SKM-1 (cell line): ENCODE data around the gene SPANXN5.
"Not testable (repeated sequence)": the region's sequence is repeated elsewhere in the genome, so short reads cannot be mapped to it uniquely, and the experiment has no call there.

Experiments
- DNase-seq: peaks from one replicate; lab custom pipeline; 2025; ENCODE audit not compliant: unreplicated experiment; lab: John Stamatoyannopoulos, UW

The SPANXN5 gene, protein sequence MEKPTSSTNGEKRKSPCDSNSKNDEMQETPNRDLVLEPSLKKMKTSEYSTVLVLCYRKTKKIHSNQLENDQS

GRCh38 chrX:52797327-52797726 is at the start of gene SPANXN5:
Gene SPANXN5 (minus strand): TSS chrX:52797427. CDS start chrX:52797348, 79 bp downstream.
- DNase-seq: not testable (repeated sequence)

DNA sequence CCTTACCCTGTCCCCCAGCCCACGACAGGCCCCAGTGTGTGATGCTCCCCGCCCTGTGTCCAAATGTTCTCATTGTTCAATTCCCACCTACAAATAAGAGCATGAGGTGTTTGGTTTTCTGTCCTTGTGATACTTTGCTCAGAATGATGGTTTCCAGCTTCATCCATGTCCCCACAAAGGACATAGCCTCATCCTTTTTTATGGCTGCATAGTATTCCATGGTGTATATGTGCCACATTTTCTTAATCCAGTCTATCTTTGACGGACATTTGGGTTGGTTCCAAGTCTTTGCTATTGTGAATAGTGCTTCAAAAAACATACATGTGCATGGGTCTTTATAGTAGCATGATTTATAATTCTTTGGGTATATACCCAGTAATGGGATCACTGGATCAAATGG is 46.4 kb upstream of the SPANXN5 start:
- not testable (repeated sequence) for DNase-seq

DNA sequence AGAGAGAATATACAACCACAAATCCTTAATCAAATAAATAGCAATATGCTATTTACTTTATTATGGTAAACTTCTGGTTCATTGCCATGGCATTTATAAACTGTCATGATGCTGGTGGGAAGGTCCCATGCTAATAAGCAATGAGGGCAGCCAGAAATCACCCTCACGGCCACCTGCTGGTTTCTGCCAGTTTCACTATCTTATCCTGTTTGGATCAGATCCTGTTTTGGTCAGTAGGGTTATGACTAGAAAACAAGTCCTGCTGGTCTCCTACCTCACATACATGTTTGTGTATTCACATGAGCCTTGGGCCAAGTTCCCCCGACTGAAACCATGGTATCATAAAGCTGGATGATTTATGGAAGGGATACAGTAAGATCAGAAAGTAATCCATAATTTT is 41.9 kb upstream of the SPANXN5 start:
- no peak for DNase-seq

- no peak for DNase-seq
These were observed 33.3 kb upstream of the SPANXN5 start for GRCh38 chrX:52830551-52830950.

GRCh38 chrX:52824608-52825007 is 27.4 kb upstream of the SPANXN5 start:
- DNase-seq: no peak

DNA sequence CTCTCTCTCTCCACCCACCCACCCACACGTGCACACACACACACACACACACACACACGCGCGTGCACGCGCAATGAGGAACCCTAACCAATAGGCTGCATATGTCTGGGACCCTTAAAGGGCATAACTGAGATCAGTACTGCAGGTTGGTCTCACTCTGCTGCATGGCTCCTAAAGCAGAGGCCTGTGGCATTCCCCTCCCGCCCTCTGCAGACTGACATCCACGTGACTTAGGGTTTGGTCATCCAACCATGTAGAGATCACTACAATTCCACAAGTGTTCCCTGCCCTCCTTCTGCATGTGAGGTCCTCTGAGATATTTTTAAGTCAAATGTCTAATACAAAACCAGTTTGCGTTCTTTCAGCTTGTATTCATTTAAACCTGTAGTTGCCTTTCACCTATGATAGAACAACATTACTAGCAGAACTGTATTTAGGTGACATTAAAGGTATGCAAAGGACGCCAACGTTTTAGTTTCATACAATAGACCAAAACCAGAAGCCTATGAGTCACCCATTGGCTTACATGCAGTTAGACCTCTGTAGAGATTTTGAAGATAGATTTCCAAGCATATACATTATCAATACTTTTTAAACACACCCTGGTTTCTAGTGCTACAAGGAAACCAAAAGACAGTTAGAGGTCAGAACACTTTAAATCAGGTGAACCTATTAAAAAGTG is 24.0 kb upstream of the SPANXN5 start:
- DNase-seq: no peak

GRCh38 chrX:52819788-52820187 is 22.6 kb upstream of the SPANXN5 start:
- no peak for DNase-seq

- DNase-seq: no peak
These were observed 13.9 kb upstream of the SPANXN5 start, which contains the start of gene XAGE5 for GRCh38 chrX:52811065-52811625. Gene XAGE5 (plus strand): TSS chrX:52811287. CDS start chrX:52812567, 1,280 bp downstream.

- DNase-seq: not testable (repeated sequence)
These were observed 7.6 kb upstream of the SPANXN5 start for GRCh38 chrX:52804876-52805275.

DNA sequence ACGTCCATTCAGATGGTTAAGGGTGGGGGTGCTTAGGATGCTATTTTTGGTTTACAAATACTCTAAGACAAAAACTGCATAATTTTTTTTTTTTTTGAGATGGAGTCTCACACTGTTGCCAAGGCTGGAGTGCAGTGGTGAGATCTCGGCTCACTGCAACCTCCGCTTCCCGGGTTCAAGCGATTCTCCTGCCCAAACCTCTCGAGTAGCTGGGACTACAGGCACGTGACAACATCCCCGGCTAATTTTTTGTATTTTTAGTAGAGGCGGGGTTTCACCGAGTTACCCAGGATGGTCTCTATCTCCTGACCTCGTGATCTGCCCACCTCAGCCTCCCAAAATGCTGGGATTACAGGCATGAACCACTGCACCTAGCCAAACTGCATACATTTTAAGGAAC is 23.7 kb downstream of the SPANXN5 start:
- DNase-seq: not testable (repeated sequence)

GRCh38 chrX:52765983-52766382 is 31.2 kb downstream of the SPANXN5 start:
- not testable (repeated sequence) for DNase-seq

DNA sequence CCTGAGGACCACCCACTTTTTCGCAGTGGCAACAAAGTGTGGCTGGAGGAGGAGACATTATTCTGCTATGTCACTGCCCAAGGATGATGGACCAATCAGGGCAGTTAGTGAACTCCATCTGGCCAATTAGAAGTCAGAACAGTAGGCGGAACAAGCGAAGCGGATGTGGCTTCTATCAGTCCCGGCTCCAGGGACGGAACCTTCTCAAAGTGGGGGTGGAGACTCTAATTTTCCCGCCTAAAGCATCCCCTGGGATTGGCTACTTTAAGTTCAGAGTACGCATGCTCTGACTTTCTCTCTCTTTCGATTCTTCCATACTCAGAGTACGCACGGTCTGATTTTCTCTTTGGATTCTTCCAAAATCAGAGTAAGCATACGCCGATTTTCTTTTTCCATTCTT is 46.3 kb downstream of the SPANXN5 start, which contains the start of gene SSX2B:
SSX2B (plus strand) TSS at position 301 of the 400 bp plus-strand sequence. CDS start 1,429 bp downstream, outside the sequence.
- DNase-seq: not testable (repeated sequence)
